Measurements from ENCODE around the gene SPPL2B. TPM values are rescaled to one million over a fixed set of nuclear protein-coding genes. Genes with fewer than 3 reads are reported as not detected.

The SPPL2B gene
- polyA plus RNA-seq, 1 experiment = 9.9 TPM

GRCh38 chr19:2317756-2318155 lies 10.7 kb upstream of the SPPL2B start:
- no peak overlapping the region for H3K27ac ChIP-seq (ENCODE audit: low read depth, low read length)
- ChIA-PET POLR2A (interaction anchor here (0.6 kb wide), 1 partner anchor 86 kb away, joined by 4 read pairs; no protein-coding TSS in a partner anchor), CTCF (no interaction called here)
- H3K27me3 ChIP-seq (ENCODE audit: control insufficient read depth, insufficient read depth, low read length) = peaks cover 6% of the 10 kb centered on the region
- DNase-seq (ENCODE audit: low read depth, low spot score) = no peak
- no peak for TF ChIP-seq CTCF (IDR thresholded peaks at IDR 0.05; ENCODE audit: low read depth, low read length)
- H3K9me3 ChIP-seq (ENCODE audit: control insufficient read depth, insufficient read depth, low read length) = peaks cover 20% of the 10 kb centered on the region
- H3K4me3 ChIP-seq (ENCODE audit: low read depth, low read length) = no peak overlapping the region

GRCh38 chr19:2318923-2319322 lies 9.6 kb upstream of the SPPL2B start:
- Histone ChIP-seq H3K4me3 (ENCODE audit: low read depth, low read length) (no peak overlapping the region), H3K27ac (ENCODE audit: low read depth, low read length) (no peak overlapping the region), H3K27me3 (ENCODE audit: control insufficient read depth, insufficient read depth, low read length) (no peaks in the 10 kb centered on the region), H3K9me3 (ENCODE audit: control insufficient read depth, insufficient read depth, low read length) (peaks cover 14% of the 10 kb centered on the region)
- CTCF ChIA-PET = no interaction called here
- POLR2A ChIA-PET = interaction anchor here (0.7 kb wide), 1 partner anchor 167 kb away, joined by 3 read pairs; no protein-coding TSS in a partner anchor
- TF ChIP-seq CTCF (IDR thresholded peaks at IDR 0.05; ENCODE audit: low read depth, low read length) = no peak
- no peak for DNase-seq (ENCODE audit: low read depth, low spot score)

GRCh38 chr19:2319551-2319950 lies 8.9 kb upstream of the SPPL2B start:
- no peak for DNase-seq (ENCODE audit: low read depth, low spot score)
- CTCF ChIA-PET = no interaction called here

GRCh38 chr19:2320049-2320448 lies 8.4 kb upstream of the SPPL2B start:
- no peaks in the 10 kb centered on the region for H3K27me3 ChIP-seq (ENCODE audit: control insufficient read depth, insufficient read depth, low read length)
- ChIA-PET CTCF (no interaction called here), POLR2A (interaction anchor here (0.6 kb wide), 1 partner anchor 156 kb away, joined by 3 read pairs; the partner anchor contains the start of gene GADD45B)
- H3K27ac ChIP-seq (ENCODE audit: low read depth, low read length) = no peak overlapping the region
- TF ChIP-seq CTCF (IDR thresholded peaks at IDR 0.05; ENCODE audit: low read depth, low read length) = no peak
- peaks cover 8% of the 10 kb centered on the region for H3K9me3 ChIP-seq (ENCODE audit: control insufficient read depth, insufficient read depth, low read length)
- DNase-seq (ENCODE audit: low read depth, low spot score) = no peak
- no peak overlapping the region for H3K4me3 ChIP-seq (ENCODE audit: low read depth, low read length)

More at GRCh38 chr19:2319551-2319950, 8.9 kb upstream of the SPPL2B start:
- Histone ChIP-seq H3K27ac (ENCODE audit: low read depth, low read length) (no peak overlapping the region), H3K27me3 (ENCODE audit: control insufficient read depth, insufficient read depth, low read length) (no peaks in the 10 kb centered on the region), H3K9me3 (ENCODE audit: control insufficient read depth, insufficient read depth, low read length) (peaks cover 13% of the 10 kb centered on the region), H3K4me3 (ENCODE audit: low read depth, low read length) (no peak overlapping the region)
- POLR2A ChIA-PET = no interaction called here
- no peak for TF ChIP-seq CTCF (IDR thresholded peaks at IDR 0.05; ENCODE audit: low read depth, low read length)

- no peak for DNase-seq (ENCODE audit: low read depth, low spot score)
- Histone ChIP-seq H3K27ac (ENCODE audit: low read depth, low read length) (no peak overlapping the region), H3K27me3 (ENCODE audit: control insufficient read depth, insufficient read depth, low read length) (no peaks in the 10 kb centered on the region), H3K4me3 (ENCODE audit: low read depth, low read length) (no peak overlapping the region), H3K9me3 (ENCODE audit: control insufficient read depth, insufficient read depth, low read length) (peaks cover 2% of the 10 kb centered on the region; the same call in 1 of the 2 replicates)
- TF ChIP-seq CTCF (IDR thresholded peaks at IDR 0.05; ENCODE audit: low read depth, low read length) = no peak
- POLR2A ChIA-PET = no interaction called here
- CTCF ChIA-PET = no interaction called here
These were observed 7.5 kb upstream of the SPPL2B start for GRCh38 chr19:2320939-2321338.
